ENCODE measurements around the gene ZC3H7A. TPM values are rescaled to one million over a fixed set of nuclear protein-coding genes. Genes with fewer than 3 reads are reported as not detected.
A peak's percentile ranks its signal among the peaks of the same experiment; 100 is the strongest.

ZC3H7A gene
- total RNA-seq, 1 experiment from 2014 or later, result 63.5 TPM

DNA sequence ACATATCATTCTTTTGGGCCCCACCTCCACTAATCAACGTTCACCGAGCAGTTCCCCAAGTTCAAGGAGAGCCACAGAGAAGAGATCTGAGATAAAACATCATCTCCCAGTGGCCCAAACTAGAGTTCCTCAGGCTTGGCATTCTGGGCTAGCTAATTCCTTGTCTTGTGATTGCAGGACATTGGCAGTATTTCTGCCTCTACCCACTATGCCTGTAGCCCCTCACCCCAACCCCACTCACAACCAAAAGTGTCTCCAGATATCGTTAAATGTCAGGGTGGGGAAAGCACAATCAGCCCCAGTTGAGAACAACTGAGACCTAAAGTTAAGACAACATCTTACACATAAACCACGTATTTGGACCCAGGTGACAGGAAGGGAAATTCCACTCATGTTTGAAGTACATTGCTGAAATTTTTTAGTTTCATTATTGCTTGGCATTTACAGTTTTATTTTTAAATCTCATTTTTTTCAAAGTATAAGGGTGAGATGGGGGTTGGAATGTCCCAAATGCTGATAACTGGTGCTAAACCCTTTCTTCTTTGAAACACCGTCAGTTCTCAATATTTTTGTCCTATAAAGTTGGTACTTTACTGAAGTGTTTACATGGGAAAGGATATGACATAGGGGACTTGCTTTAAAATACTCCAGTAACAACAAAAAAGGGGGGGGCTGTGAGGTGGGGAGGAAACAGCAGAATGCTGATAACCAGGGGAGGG, 13.6 kb downstream of the ZC3H7A start:
- POLR2A ChIA-PET (ENCODE audit: unreplicated experiment), result interaction anchor here (0.7 to 1.0 kb wide), 2 partner anchors 26 to 68 kb away, joined by 3 read pairs; partner anchors contain the start of gene RSL1D1
- CTCF ChIA-PET, result no interaction called here
- Histone ChIP-seq H4K20me1 (ENCODE audit: insufficient read depth) (peaks cover 37% of the 10 kb centered on the region), H3K27me3 (ENCODE audit: insufficient read depth, low read depth) (no peaks in the 10 kb centered on the region), H3K36me3 (ENCODE audit: low read depth) (peaks cover 6% of the 10 kb centered on the region; the same call in 1 of the 2 replicates), H2AFZ (no peak overlapping the region), H3F3A (ENCODE audit: insufficient read depth, low read depth) (peaks cover 4% of the 10 kb centered on the region; the same call in 1 of the 2 replicates), H3K9me2 (ENCODE audit: insufficient read depth) (no peaks in the 10 kb centered on the region), H3K9me3 (ENCODE audit: insufficient read depth, low read depth) (no peaks in the 10 kb centered on the region), H3K4me1 (replicated peaks; ENCODE audit: insufficient read depth) (no peaks in the 10 kb centered on the region), H3K4me3 (no peak overlapping the region), H3K4me2 (no peak overlapping the region), H3K79me2 (ENCODE audit: low read depth) (peaks cover 40% of the 10 kb centered on the region), H3K27ac (no peak overlapping the region; the same call in 1 of the 2 replicates)
- BruUV-seq (replicated peaks), result no TSS peak
- peak in 1 of 2 experiments; percentile 27 for DNase-seq
- no peak for TF ChIP-seq EZH2 (IDR thresholded peaks at IDR 0.05; ENCODE audit: low read depth)
- TF ChIP-seq, protein P1, sequence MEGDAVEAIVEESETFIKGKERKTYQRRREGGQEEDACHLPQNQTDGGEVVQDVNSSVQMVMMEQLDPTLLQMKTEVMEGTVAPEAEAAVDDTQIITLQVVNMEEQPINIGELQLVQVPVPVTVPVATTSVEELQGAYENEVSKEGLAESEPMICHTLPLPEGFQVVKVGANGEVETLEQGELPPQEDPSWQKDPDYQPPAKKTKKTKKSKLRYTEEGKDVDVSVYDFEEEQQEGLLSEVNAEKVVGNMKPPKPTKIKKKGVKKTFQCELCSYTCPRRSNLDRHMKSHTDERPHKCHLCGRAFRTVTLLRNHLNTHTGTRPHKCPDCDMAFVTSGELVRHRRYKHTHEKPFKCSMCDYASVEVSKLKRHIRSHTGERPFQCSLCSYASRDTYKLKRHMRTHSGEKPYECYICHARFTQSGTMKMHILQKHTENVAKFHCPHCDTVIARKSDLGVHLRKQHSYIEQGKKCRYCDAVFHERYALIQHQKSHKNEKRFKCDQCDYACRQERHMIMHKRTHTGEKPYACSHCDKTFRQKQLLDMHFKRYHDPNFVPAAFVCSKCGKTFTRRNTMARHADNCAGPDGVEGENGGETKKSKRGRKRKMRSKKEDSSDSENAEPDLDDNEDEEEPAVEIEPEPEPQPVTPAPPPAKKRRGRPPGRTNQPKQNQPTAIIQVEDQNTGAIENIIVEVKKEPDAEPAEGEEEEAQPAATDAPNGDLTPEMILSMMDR (conservative IDR thresholded peaks at IDR 0.05), result no peak
- intact Hi-C loops (cut with micrococcal nuclease; ENCODE audit: unreplicated experiment), result no loop called here

DNA sequence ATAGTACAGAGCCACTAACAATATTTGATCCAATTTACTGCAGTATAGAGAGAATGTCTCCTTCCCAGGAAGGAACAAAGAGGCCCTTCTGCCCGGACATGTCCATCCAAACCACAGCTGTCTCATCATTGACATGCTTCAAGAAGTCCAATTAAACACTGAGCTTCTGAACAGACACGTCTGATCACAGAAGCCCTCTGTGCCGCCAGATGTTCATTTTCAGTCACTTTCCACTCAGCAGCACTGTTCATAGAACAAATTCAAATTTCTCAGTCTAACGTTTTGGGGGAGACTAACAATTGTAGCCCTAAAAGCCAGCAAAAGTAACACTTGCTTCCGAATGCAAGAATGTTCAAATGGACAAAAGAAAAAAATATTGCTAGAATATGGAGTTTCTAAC, 15.3 kb downstream of the ZC3H7A start:
- Histone ChIP-seq H3K9me2 (ENCODE audit: insufficient read depth) (no peaks in the 10 kb centered on the region), H3K27ac (no peak overlapping the region), H3F3A (ENCODE audit: insufficient read depth, low read depth) (peaks cover 4% of the 10 kb centered on the region; the same call in 1 of the 2 replicates), H4K20me1 (ENCODE audit: insufficient read depth) (peaks cover 28% of the 10 kb centered on the region), H3K9me3 (ENCODE audit: insufficient read depth, low read depth) (no peaks in the 10 kb centered on the region), H3K27me3 (ENCODE audit: insufficient read depth, low read depth) (no peaks in the 10 kb centered on the region), H3K4me1 (replicated peaks; ENCODE audit: insufficient read depth) (no peaks in the 10 kb centered on the region), H3K79me2 (ENCODE audit: low read depth) (peaks cover 23% of the 10 kb centered on the region), H3K4me3 (no peak overlapping the region), H2AFZ (no peak overlapping the region), H3K36me3 (ENCODE audit: low read depth) (peaks cover 6% of the 10 kb centered on the region; the same call in 1 of the 2 replicates), H3K4me2 (no peak overlapping the region)
- BruUV-seq (replicated peaks), result no TSS peak
- TF ChIP-seq, protein P1 (conservative IDR thresholded peaks at IDR 0.05), result no peak
- no peak for TF ChIP-seq EZH2 (IDR thresholded peaks at IDR 0.05; ENCODE audit: low read depth)
- ChIA-PET CTCF (interaction anchor here (0.6 to 0.7 kb wide), 2 partner anchors 15 to 39 kb away, joined by 3 to 16 read pairs; partner anchors contain the start of genes TXNDC11 and ZC3H7A), POLR2A (ENCODE audit: unreplicated experiment) (no interaction called here)
- intact Hi-C loops (cut with micrococcal nuclease; ENCODE audit: unreplicated experiment), result no loop called here
- DNase-seq, result no peak

DNA sequence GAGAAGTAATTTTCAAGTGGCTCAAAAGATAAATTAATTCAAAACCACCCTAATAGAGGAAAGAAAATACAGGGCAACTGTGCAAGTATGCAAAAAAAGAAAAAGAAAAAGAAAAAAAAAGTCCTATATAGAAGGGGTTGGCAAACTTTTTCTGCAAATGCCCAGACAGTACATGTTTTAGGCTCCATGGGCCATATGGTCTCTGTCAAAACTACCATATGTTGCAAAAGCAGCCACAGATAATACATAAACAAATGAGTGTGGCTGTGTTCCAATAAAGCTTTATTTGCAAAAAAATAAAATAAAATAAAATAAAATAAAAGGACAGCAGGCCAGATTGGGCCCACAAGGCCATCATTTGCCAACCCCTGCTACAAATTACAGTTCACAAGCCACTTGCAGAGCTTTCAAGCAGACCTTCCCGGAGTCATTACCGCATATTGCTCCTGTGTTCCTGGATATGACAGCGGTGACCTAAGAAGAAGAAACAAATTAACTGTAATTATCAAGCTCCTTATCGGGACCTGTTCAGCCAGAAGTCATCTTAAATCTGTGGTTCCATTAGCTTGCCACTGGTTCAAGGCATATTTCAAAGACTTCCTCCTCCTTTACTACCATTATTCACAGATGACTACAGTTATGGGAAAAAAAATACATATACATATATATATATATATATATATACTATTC, 15.9 kb downstream of the ZC3H7A start:
- Histone ChIP-seq H3K9me3 (ENCODE audit: insufficient read depth, low read depth) (no peaks in the 10 kb centered on the region), H3K27me3 (ENCODE audit: insufficient read depth, low read depth) (no peaks in the 10 kb centered on the region), H3K4me1 (replicated peaks; ENCODE audit: insufficient read depth) (no peaks in the 10 kb centered on the region), H3K4me3 (no peak overlapping the region), H3K9me2 (ENCODE audit: insufficient read depth) (no peaks in the 10 kb centered on the region), H3F3A (ENCODE audit: insufficient read depth, low read depth) (peaks cover 4% of the 10 kb centered on the region; the same call in 1 of the 2 replicates), H3K79me2 (ENCODE audit: low read depth) (peaks cover 16% of the 10 kb centered on the region), H3K27ac (no peak overlapping the region), H3K4me2 (no peak overlapping the region), H3K36me3 (ENCODE audit: low read depth) (peaks cover 12% of the 10 kb centered on the region), H2AFZ (no peak overlapping the region), H4K20me1 (ENCODE audit: insufficient read depth) (peaks cover 33% of the 10 kb centered on the region)
- TF ChIP-seq, protein P1 (conservative IDR thresholded peaks at IDR 0.05), result no peak
- no peak for TF ChIP-seq EZH2 (IDR thresholded peaks at IDR 0.05; ENCODE audit: low read depth)
- no peak for DNase-seq
- intact Hi-C loops (cut with micrococcal nuclease; ENCODE audit: unreplicated experiment), result no loop called here
- no TSS peak for BruUV-seq (replicated peaks)
- ChIA-PET POLR2A (ENCODE audit: unreplicated experiment) (interaction anchor here (0.7 kb wide), 1 partner anchor 233 kb away, joined by 6 read pairs; no protein-coding TSS in a partner anchor), CTCF (interaction anchor here (0.7 kb wide), 1 partner anchor 16 kb away, joined by 3 read pairs; the partner anchor contains the start of gene ZC3H7A)
